ENCODE results near the gene NID2. TPM values are rescaled to one million over a fixed set of nuclear protein-coding genes. Genes with fewer than 3 reads are reported as not detected.

Gene NID2
- total and polyA plus RNA-seq, 4 donors: 2.3 to 23.3 (median 10.1) TPM

- no peaks in the 10 kb centered on the region for H3K4me1 ChIP-seq (ENCODE audit: control insufficient read depth in 4 of 4, insufficient read depth in 4 of 4, low read length in 3 of 4)
- WGBS: 45% methylated on average over 4 of the region's 4 CpGs
- H3K4me3 ChIP-seq (ENCODE audit: low read depth in 1 of 3, low read length in 3 of 3): no peak overlapping the region
- peaks cover 0 to 3% (median 0%) of the 10 kb centered on the region in 4 donors for H3K27me3 ChIP-seq (ENCODE audit: control insufficient read depth in 4 of 4, insufficient read depth in 4 of 4, low read length in 3 of 4)
- H3K36me3 ChIP-seq (ENCODE audit: control insufficient read depth in 4 of 4, insufficient read depth in 3 of 4, low read depth in 1 of 4, low read length in 3 of 4): no peaks in the 10 kb centered on the region
- no peak overlapping the region for H3K9ac ChIP-seq (ENCODE audit: low read depth in 1 of 2, low read length in 2 of 2)
- TF ChIP-seq EGR1 (IDR thresholded peaks at IDR 0.05; ENCODE audit: low read depth in 2 of 2) (no peak), NR2F2 (IDR thresholded peaks at IDR 0.05) (no peak), RXRA (IDR thresholded peaks at IDR 0.05) (peak in 1 of 2 donors; percentile 7), HNF4A (conservative IDR thresholded peaks at IDR 0.05) (no peak), ATF3 (IDR thresholded peaks at IDR 0.05) (no peak), FOXA1 (IDR thresholded peaks at IDR 0.05) (no peak)
- H3K9me3 ChIP-seq (ENCODE audit: control insufficient read depth in 4 of 4, low read length in 3 of 4): peaks cover 0 to 5% (median 4%) of the 10 kb centered on the region in 4 donors
- no peak overlapping the region for H3K27ac ChIP-seq (ENCODE audit: low read depth in 1 of 2, low read length in 2 of 2)
- no peak for DNase-seq (ENCODE audit: low spot score)
Observed at GRCh38 chr14:52080808-52081755, 12.2 kb upstream of the NID2 start.

- Histone ChIP-seq H3K27ac (ENCODE audit: low read depth in 1 of 2, low read length in 2 of 2) (peak overlapping the region in 1 of 2 donors; percentile 25), H3K27me3 (ENCODE audit: control insufficient read depth in 4 of 4, insufficient read depth in 4 of 4, low read length in 3 of 4) (peaks cover 0 to 3% (median 0%) of the 10 kb centered on the region in 4 donors), H3K4me1 (ENCODE audit: control insufficient read depth in 4 of 4, insufficient read depth in 4 of 4, low read length in 3 of 4) (no peaks in the 10 kb centered on the region), H3K9me3 (ENCODE audit: control insufficient read depth in 4 of 4, low read length in 3 of 4) (peaks cover 0 to 5% (median 2%) of the 10 kb centered on the region in 4 donors), H3K9ac (ENCODE audit: low read depth in 1 of 2, low read length in 2 of 2) (no peak overlapping the region), H3K36me3 (ENCODE audit: control insufficient read depth in 4 of 4, insufficient read depth in 3 of 4, low read depth in 1 of 4, low read length in 3 of 4) (no peaks in the 10 kb centered on the region), H3K4me3 (ENCODE audit: low read depth in 1 of 3, low read length in 3 of 3) (no peak overlapping the region)
- WGBS: 80% methylated on average over 2 of the region's 2 CpGs
- TF ChIP-seq YY1 (IDR thresholded peaks at IDR 0.05) (no peak), ZBTB33 (IDR thresholded peaks at IDR 0.05) (no peak), SP1 (IDR thresholded peaks at IDR 0.05) (no peak), FOXA2 (IDR thresholded peaks at IDR 0.05) (no peak), ATF3 (IDR thresholded peaks at IDR 0.05) (no peak), HNF4G (IDR thresholded peaks at IDR 0.05) (no peak), RXRA (IDR thresholded peaks at IDR 0.05) (no peak), CTCF (IDR thresholded peaks at IDR 0.05; ENCODE audit: low read depth, low read length, missing input control) (no peak), HNF4A (conservative IDR thresholded peaks at IDR 0.05) (no peak), RAD21 (IDR thresholded peaks at IDR 0.05) (no peak), REST (IDR thresholded peaks at IDR 0.05) (no peak), JUND (IDR thresholded peaks at IDR 0.05) (no peak), GABPA (IDR thresholded peaks at IDR 0.05 in 1 of 2, conservative IDR thresholded peaks at IDR 0.05 in 1 of 2) (no peak), NR2F2 (IDR thresholded peaks at IDR 0.05) (no peak), FOXA1 (IDR thresholded peaks at IDR 0.05) (no peak), TAF1 (conservative IDR thresholded peaks at IDR 0.05) (no peak)
- no peak for DNase-seq (ENCODE audit: low spot score)
Observed at GRCh38 chr14:52080158-52080800, 11.4 kb upstream of the NID2 start.

All from liver (tissue), 9 donors.